Upper lobe of left lung (tissue), 4 donors: ENCODE measurements around the gene PROCR.

Experiments
- CTCF ChIP-seq, 6 experiments: fragments of 450-650 bp in 4 of 6; fragments of 200-600 bp in 2 of 6; sonication (generic) in 2 of 6; IDR thresholded peaks; one replicate each; pipeline ENCODE4 v1.5.1; 2016 to 2019; ENCODE audit warnings: antibody characterized with exemption in 6 of 6
- EP300 ChIP-seq, 4 donors: sonication (generic); formaldehyde crosslinking; IDR thresholded peaks; one replicate each; pipeline ENCODE4 v1.5.1; 2017; ENCODE audit warnings: antibody characterized with exemption in 4 of 4, control low read depth in 2 of 4
- POLR2AphosphoS5 ChIP-seq, 2 donors: sonication (generic); formaldehyde crosslinking; IDR thresholded peaks; one replicate each; pipeline ENCODE4 v1.5.1; 2017; ENCODE audit warnings: antibody characterized with exemption in 2 of 2

GRCh38 chr20:35215066-35215956 is 43.4 kb downstream of the PROCR start:
- TF ChIP-seq CTCF (IDR thresholded peaks at IDR 0.05): no peak
- no peak for TF ChIP-seq EP300 (IDR thresholded peaks at IDR 0.05)
- TF ChIP-seq POLR2AphosphoS5 (IDR thresholded peaks at IDR 0.05): no peak
